Panc1 (cell line): ENCODE results near the gene SLC4A5. TPM values are rescaled to one million over a fixed set of nuclear protein-coding genes. Genes with fewer than 3 reads are reported as not detected.
A peak's percentile ranks its signal among the peaks of the same experiment; 100 is the strongest.

Source experiments
- ATAC-seq: fragments of 200-7000 bp; cut with Tn5 transposase; 2 replicates; pipeline ENCODE4 v1.9.1; 2020; ENCODE audit warnings: mild to moderate bottlenecking, moderate library complexity
- BruUV-seq: library from RNA; stranded (reverse); fragments of 400-500 nt; replicated peaks from 2 replicates; lab custom pipeline; 2021; lab: Mats Ljungman, UMichigan
- CTCF ChIA-PET: fragments of 300-600 bp; sonication (Branson Sonifier 250); formaldehyde crosslinking; loops from one replicate; lab custom pipeline; 2022; ENCODE audit warnings: antibody characterized with exemption; lab: Charles Lee
- POLR2A ChIA-PET: fragments of 300-600 bp; sonication (Branson Sonifier 250); formaldehyde crosslinking; loops from one replicate; lab custom pipeline; 2022; ENCODE audit warnings: antibody characterized with exemption; lab: Charles Lee
- DNase-seq: peaks from one replicate; pipeline ENCODE4 v3.0.0-alpha.2; 2010; ENCODE audit warnings: low read depth, low spot score
- H3K27ac ChIP-seq: 2 replicates; pipeline ENCODE4 v1.5.1; 2011; ENCODE audit warnings: mild to moderate bottlenecking, low read length, inconsistent platforms
- H3K27me3 ChIP-seq: fragments of 200-500 bp; sonication (Bioruptor generic); 2 replicates; pipeline ENCODE4 v1.6.0; 2014; ENCODE audit warnings: low read length, inconsistent platforms; ENCODE audit not compliant: control insufficient read depth, insufficient read depth
- H3K36me3 ChIP-seq: fragments of 200-500 bp; sonication (Bioruptor generic); 2 replicates; pipeline ENCODE4 v1.5.1; 2014; ENCODE audit warnings: inconsistent platforms, mild to moderate bottlenecking, low read length, moderate library complexity; ENCODE audit not compliant: control insufficient read depth, insufficient read depth
- H3K4me1 ChIP-seq: 2 replicates; pipeline ENCODE4 v1.5.1; 2011; ENCODE audit warnings: inconsistent platforms, mild to moderate bottlenecking, low read length, moderate library complexity; ENCODE audit not compliant: control insufficient read depth, insufficient read depth
- H3K4me3 ChIP-seq, 2 experiments: 2 replicates each; pipeline ENCODE4 v1.5.1; 2011 to 2012; ENCODE audit warnings: low read depth in 2 of 2, low read length in 2 of 2, mild to moderate bottlenecking in 2 of 2, inconsistent platforms in 1 of 2, moderate library complexity in 1 of 2
- H3K9me3 ChIP-seq: fragments of 200-500 bp; sonication (Bioruptor generic); 2 replicates; pipeline ENCODE4 v1.5.1; 2014; ENCODE audit warnings: low read depth, mild to moderate bottlenecking, inconsistent platforms, low read length, moderate library complexity; ENCODE audit not compliant: control insufficient read depth, insufficient read depth
- POLR2AphosphoS5 ChIP-seq: IDR thresholded peaks from 2 replicates; pipeline ENCODE4 v1.6.1; 2012; ENCODE audit warnings: mild to moderate bottlenecking, low read depth, low read length, moderate library complexity
- SIN3A ChIP-seq: IDR thresholded peaks from 2 replicates; pipeline ENCODE4 v1.6.1; 2012; ENCODE audit warnings: low read depth, mild to moderate bottlenecking, low read length, moderate library complexity, borderline replicate concordance; ENCODE audit not compliant: insufficient read depth
- TCF7L2 ChIP-seq: IDR thresholded peaks from 2 replicates; pipeline ENCODE4 v1.6.1; 2011; ENCODE audit warnings: mild to moderate bottlenecking, low read depth, low read length, inconsistent platforms
- in situ Hi-C: cut with HindIII; loops from 2 replicates; pipeline ENCODE4 v1.10.0; 2016; ENCODE audit warnings: low sequenced_read_pairs, low pct_unique_long_range_greater_than_20kb
- intact Hi-C: fragments of 100-400 bp; cut with micrococcal nuclease; formaldehyde crosslinking; loops from one replicate; pipeline ENCODE4 v1.10.0; 2022; ENCODE audit not compliant: unreplicated experiment
- total RNA-seq: library from RNA; stranded (reverse); gene quantifications from one replicate; pipeline ENCODE4 v1.2.1, GENCODE V29; 2021; ENCODE audit not compliant: unreplicated experiment
- TF ChIP-seq, protein P1 (sequence below), 2 experiments: IDR thresholded peaks; 2 replicates each; pipeline ENCODE4 v1.6.1; 2011 to 2012; ENCODE audit warnings: low read depth in 2 of 2, control low read depth in 1 of 2, low read length in 1 of 2, mild to moderate bottlenecking in 1 of 2, moderate library complexity in 1 of 2; ENCODE audit not compliant: insufficient read depth in 1 of 2
- TF ChIP-seq, protein P2 (sequence below): fragments of 450-650 bp; IDR thresholded peaks from 2 replicates; pipeline ENCODE4 v1.5.1; 2017; ENCODE audit warnings: mild to moderate bottlenecking

The SLC4A5 gene
- total RNA-seq, 1 experiment from 2014 or later: 1.2 TPM

DNA sequence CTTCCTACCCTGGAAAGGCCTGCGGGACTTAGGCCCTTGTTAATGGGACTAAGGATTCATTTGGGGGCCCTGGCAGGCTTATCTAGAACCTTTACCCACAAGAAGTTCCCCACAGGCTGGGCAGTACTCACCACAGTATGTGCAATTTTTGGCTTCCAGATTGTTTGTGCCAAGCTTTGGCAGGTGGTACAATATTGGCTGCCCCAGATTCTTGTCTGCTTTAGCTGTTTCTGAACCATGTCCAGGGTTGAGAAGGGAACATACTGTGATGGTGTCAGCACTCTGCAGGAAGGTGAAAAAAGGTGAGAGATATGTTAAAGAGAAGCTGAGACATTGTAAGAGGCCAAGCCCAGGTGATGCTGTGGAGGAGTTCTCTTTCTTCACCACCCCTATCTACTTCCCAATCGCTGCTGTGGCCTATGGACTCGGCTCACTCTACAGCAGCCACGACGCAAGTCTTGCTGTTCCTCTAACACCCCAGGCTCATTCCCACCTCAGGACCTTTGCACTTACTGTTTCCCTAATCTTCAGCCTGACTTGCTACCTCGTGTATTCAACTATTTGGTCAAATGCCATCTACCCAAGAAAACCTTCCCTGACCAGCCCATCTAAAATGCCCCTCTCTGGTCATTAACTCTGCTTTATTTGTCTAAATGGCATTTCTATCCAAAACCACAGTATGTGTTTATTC lies 9.2 kb downstream of the SLC4A5 start:
- intact Hi-C loops: loop anchor here (5.0 kb wide), 1 partner anchor 82 kb away; no protein-coding TSS in a partner anchor
- TF ChIP-seq, protein P1, sequence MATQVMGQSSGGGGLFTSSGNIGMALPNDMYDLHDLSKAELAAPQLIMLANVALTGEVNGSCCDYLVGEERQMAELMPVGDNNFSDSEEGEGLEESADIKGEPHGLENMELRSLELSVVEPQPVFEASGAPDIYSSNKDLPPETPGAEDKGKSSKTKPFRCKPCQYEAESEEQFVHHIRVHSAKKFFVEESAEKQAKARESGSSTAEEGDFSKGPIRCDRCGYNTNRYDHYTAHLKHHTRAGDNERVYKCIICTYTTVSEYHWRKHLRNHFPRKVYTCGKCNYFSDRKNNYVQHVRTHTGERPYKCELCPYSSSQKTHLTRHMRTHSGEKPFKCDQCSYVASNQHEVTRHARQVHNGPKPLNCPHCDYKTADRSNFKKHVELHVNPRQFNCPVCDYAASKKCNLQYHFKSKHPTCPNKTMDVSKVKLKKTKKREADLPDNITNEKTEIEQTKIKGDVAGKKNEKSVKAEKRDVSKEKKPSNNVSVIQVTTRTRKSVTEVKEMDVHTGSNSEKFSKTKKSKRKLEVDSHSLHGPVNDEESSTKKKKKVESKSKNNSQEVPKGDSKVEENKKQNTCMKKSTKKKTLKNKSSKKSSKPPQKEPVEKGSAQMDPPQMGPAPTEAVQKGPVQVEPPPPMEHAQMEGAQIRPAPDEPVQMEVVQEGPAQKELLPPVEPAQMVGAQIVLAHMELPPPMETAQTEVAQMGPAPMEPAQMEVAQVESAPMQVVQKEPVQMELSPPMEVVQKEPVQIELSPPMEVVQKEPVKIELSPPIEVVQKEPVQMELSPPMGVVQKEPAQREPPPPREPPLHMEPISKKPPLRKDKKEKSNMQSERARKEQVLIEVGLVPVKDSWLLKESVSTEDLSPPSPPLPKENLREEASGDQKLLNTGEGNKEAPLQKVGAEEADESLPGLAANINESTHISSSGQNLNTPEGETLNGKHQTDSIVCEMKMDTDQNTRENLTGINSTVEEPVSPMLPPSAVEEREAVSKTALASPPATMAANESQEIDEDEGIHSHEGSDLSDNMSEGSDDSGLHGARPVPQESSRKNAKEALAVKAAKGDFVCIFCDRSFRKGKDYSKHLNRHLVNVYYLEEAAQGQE (IDR thresholded peaks at IDR 0.05; ENCODE audit: insufficient read depth in 1 of 2, low read depth in 2 of 2, low read length in 1 of 2): no peak
- TF ChIP-seq TCF7L2 (no peak), POLR2AphosphoS5 (no peak), SIN3A (no peak)
- TF ChIP-seq, protein P2, sequence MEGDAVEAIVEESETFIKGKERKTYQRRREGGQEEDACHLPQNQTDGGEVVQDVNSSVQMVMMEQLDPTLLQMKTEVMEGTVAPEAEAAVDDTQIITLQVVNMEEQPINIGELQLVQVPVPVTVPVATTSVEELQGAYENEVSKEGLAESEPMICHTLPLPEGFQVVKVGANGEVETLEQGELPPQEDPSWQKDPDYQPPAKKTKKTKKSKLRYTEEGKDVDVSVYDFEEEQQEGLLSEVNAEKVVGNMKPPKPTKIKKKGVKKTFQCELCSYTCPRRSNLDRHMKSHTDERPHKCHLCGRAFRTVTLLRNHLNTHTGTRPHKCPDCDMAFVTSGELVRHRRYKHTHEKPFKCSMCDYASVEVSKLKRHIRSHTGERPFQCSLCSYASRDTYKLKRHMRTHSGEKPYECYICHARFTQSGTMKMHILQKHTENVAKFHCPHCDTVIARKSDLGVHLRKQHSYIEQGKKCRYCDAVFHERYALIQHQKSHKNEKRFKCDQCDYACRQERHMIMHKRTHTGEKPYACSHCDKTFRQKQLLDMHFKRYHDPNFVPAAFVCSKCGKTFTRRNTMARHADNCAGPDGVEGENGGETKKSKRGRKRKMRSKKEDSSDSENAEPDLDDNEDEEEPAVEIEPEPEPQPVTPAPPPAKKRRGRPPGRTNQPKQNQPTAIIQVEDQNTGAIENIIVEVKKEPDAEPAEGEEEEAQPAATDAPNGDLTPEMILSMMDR: no peak

DNA sequence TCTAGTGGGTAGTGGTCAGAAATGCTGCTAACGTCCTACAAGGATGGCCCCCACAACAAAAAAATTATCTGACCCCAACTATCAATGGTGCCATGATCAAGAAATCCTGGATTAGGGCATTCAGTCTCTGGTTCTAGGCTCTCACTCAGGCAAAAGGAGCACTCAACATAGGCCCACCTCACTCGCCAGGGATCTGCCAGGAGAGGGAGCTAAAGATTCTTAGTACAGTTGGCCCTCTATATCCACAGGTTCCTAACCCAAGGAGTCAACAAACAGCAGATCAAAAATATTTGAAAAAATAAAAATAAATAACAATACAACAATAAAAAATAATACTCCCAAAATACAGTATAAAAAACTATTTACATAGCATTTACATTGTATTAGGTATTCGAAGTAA lies 10.0 kb downstream of the SLC4A5 start:
- ATAC-seq: peak; percentile 67; the same call in 1 of the 2 replicates
- BruUV-seq: no TSS peak
- intact Hi-C loops: loop anchor here (5.0 kb wide), 1 partner anchor 81 kb away; no protein-coding TSS in a partner anchor

More for the DNA sequence above, 9.2 kb downstream of the SLC4A5 start:
- BruUV-seq: no TSS peak
- ChIA-PET POLR2A (no interaction called here), CTCF (interaction anchor here (1.1 to 1.4 kb wide), 2 partner anchors 83 to 510 kb away, joined by 4 to 16 read pairs; no protein-coding TSS in a partner anchor)
- no peaks in the 10 kb centered on the region for H3K36me3 ChIP-seq
- no peaks in the 10 kb centered on the region for H3K9me3 ChIP-seq
- no peaks in the 10 kb centered on the region for H3K27me3 ChIP-seq
- no peak overlapping the region for H3K27ac ChIP-seq
- no peaks in the 10 kb centered on the region for H3K4me1 ChIP-seq
- ATAC-seq (no peak), DNase-seq (no peak)
- no peak overlapping the region for H3K4me3 ChIP-seq
- in situ Hi-C loops: no loop called here

More for the DNA sequence above, 10.0 kb downstream of the SLC4A5 start:
- H3K36me3 ChIP-seq: no peaks in the 10 kb centered on the region
- no peak overlapping the region for H3K27ac ChIP-seq
- CTCF ChIA-PET: interaction anchor here (0.5 kb wide), 1 partner anchor 147 kb away, joined by 3 read pairs; no protein-coding TSS in a partner anchor
- H3K9me3 ChIP-seq: no peaks in the 10 kb centered on the region
- H3K27me3 ChIP-seq: no peaks in the 10 kb centered on the region; the same call in 1 of the 2 replicates
- TF ChIP-seq, protein P2: peak; percentile 68
- no peak for TF ChIP-seq TCF7L2
- in situ Hi-C loops: no loop called here
- H3K4me3 ChIP-seq: no peak overlapping the region
- POLR2A ChIA-PET: no interaction called here
- no peak for DNase-seq
- no peaks in the 10 kb centered on the region for H3K4me1 ChIP-seq
